B cell (primary cell): ENCODE data around the gene SIRPA. TPM values are rescaled to one million over a fixed set of nuclear protein-coding genes. Genes with fewer than 3 reads are reported as not detected.

Experiments
- ATAC-seq: fragments of 200-7000 bp; cut with Tn5 transposase; one replicate; pipeline ENCODE4 v1.10.0; 2021; ENCODE audit warnings: low read depth, mild to moderate bottlenecking, moderate number of reproducible peaks, moderate library complexity
- CTCF ChIA-PET: fragments of 350-600 bp; sonication (Branson Sonifier 250); formaldehyde crosslinking; loops from one replicate; lab custom pipeline; 2021; ENCODE audit warnings: antibody characterized with exemption, inconsistent platforms; lab: Charles Lee
- POLR2A ChIA-PET: fragments of 350-600 bp; sonication (Branson Sonifier 250); formaldehyde crosslinking; loops from one replicate; lab custom pipeline; 2021; ENCODE audit warnings: antibody characterized with exemption; lab: Charles Lee
- DNase-seq: peaks from one replicate; pipeline ENCODE4 v3.0.0; 2013
- H2AFZ ChIP-seq: 2 replicates; pipeline ENCODE4 v1.6.1; 2012; ENCODE audit warnings: mild to moderate bottlenecking, low read depth, low read length; ENCODE audit not compliant: insufficient read depth, poor library complexity, severe bottlenecking
- H3K27ac ChIP-seq, 2 donors: 1 replicate in 1 of 2; 2 replicates in 1 of 2; pipeline ENCODE4 v1.5.1; 2012 to 2013; ENCODE audit warnings: low read length in 2 of 2, mild to moderate bottlenecking in 2 of 2, moderate library complexity in 1 of 2
- H3K27me3 ChIP-seq, 4 experiments: fragments of 200-600 bp in 1 of 4; sonication (generic) in 1 of 4; replicated peaks in 1 of 4; 1 replicate in 2 of 4; 2 replicates in 2 of 4; pipeline versions ENCODE4 v1.6.1 to v1.7.0; 2013 to 2016; ENCODE audit warnings: low read length in 3 of 4, mild to moderate bottlenecking in 2 of 4, mixed read lengths in 1 of 4, moderate library complexity in 1 of 4; ENCODE audit not compliant: insufficient read depth in 4 of 4, control insufficient read depth in 3 of 4; ENCODE audit errors: control extremely low read depth in 1 of 4
- H3K36me3 ChIP-seq, 2 experiments: replicated peaks in 1 of 2; 1 replicate in 1 of 2; 2 replicates in 1 of 2; pipeline versions ENCODE4 v1.6.1 to v1.7.1; 2013; ENCODE audit warnings: low read length in 1 of 2; ENCODE audit not compliant: insufficient read depth in 2 of 2, control insufficient read depth in 1 of 2; ENCODE audit errors: control extremely low read depth in 1 of 2, extremely low read depth in 1 of 2
- H3K4me1 ChIP-seq, 2 donors: fragments of 200-600 bp in 1 of 2; sonication (generic) in 1 of 2; 1 replicate in 1 of 2; 2 replicates in 1 of 2; pipeline versions ENCODE4 v1.5.1 to v1.6.1; 2013 to 2017; ENCODE audit warnings: low read length in 2 of 2; ENCODE audit not compliant: control insufficient read depth in 2 of 2, insufficient read depth in 2 of 2
- H3K4me2 ChIP-seq: replicated peaks from 2 replicates; pipeline ENCODE3; 2012; ENCODE audit warnings: mild to moderate bottlenecking, low read depth, low read length; ENCODE audit not compliant: poor library complexity, severe bottlenecking
- H3K4me3 ChIP-seq, 5 experiments: fragments of 200-600 bp in 1 of 5; sonication (generic) in 1 of 5; 1 replicate in 3 of 5; 2 replicates in 2 of 5; pipeline versions ENCODE4 v1.5.1 to v1.7.0; 2011 to 2016; ENCODE audit warnings: low read length in 4 of 5, mild to moderate bottlenecking in 4 of 5, low read depth in 2 of 5, control low read depth in 1 of 5, moderate library complexity in 1 of 5; ENCODE audit not compliant: insufficient read depth in 1 of 5; ENCODE audit errors: control extremely low read depth in 1 of 5, extremely low read depth in 1 of 5
- H3K79me2 ChIP-seq: fragments of 200-600 bp; sonication (generic); one replicate; pipeline ENCODE4 v1.6.0; 2016; ENCODE audit warnings: low read length; ENCODE audit not compliant: control insufficient read depth, insufficient read depth
- H3K9ac ChIP-seq: fragments of 200-600 bp; sonication (generic); 2 replicates; pipeline ENCODE4 v1.6.1; 2017; ENCODE audit warnings: mild to moderate bottlenecking, low read length, moderate library complexity
- H3K9me3 ChIP-seq, 3 donors: one replicate each; pipeline versions ENCODE4 v1.6.1 to v1.7.1; 2013; ENCODE audit warnings: low read length in 2 of 3; ENCODE audit not compliant: control insufficient read depth in 2 of 3, insufficient read depth in 1 of 3; ENCODE audit errors: control extremely low read depth in 1 of 3
- H4K20me1 ChIP-seq: 2 replicates; pipeline ENCODE4 v1.6.0; 2012; ENCODE audit warnings: mild to moderate bottlenecking, low read length; ENCODE audit not compliant: insufficient read depth, control insufficient read depth, poor library complexity, severe bottlenecking
- H3K27ac Mint-ChIP-seq: one replicate; pipeline ENCODE4 v1.8.0; 2021; ENCODE audit warnings: mixed read lengths
- H3K27me3 Mint-ChIP-seq: one replicate; pipeline ENCODE4 v1.8.0; 2021; ENCODE audit warnings: mixed read lengths
- H3K4me1 Mint-ChIP-seq: one replicate; pipeline ENCODE4 v1.8.0; 2021; ENCODE audit warnings: mixed read lengths
- H3K4me3 Mint-ChIP-seq: one replicate; pipeline ENCODE4 v1.8.0; 2021; ENCODE audit warnings: mixed read lengths
- H3K9me3 Mint-ChIP-seq: one replicate; pipeline ENCODE4 v1.8.0; 2022; ENCODE audit warnings: mixed read lengths; ENCODE audit not compliant: insufficient read depth
- CTCF ChIP-seq: fragments of 200-600 bp; IDR thresholded peaks from one replicate; pipeline ENCODE4 v1.8.0; 2022; ENCODE audit warnings: antibody characterized with exemption, mild to moderate bottlenecking
- EZH2 ChIP-seq: IDR thresholded peaks from 2 replicates; pipeline ENCODE4 v1.6.1; 2012; ENCODE audit warnings: borderline replicate concordance, low read depth, mild to moderate bottlenecking, moderate library complexity, low read length; ENCODE audit not compliant: insufficient read depth, poor library complexity, severe bottlenecking
- WGBS: methylation state at CpG from one replicate; pipeline ENCODE4 v1.1.5; 2013; ENCODE audit warnings: missing lambda C conversion rate; ENCODE audit not compliant: insufficient coverage; 5-methylcytosine and 5-hydroxymethylcytosine counted together
- intact Hi-C: fragments of 100-400 bp; cut with micrococcal nuclease; formaldehyde crosslinking; loops from one replicate; pipeline ENCODE4 v1.10.0; 2022
- polyA plus RNA-seq: library from polyadenylated mRNA; depleted of rRNA; stranded (reverse); fragments of >200 nt; gene quantifications from 2 replicates; pipeline ENCODE4 v1.2.3, GENCODE V29; 2012
- total RNA-seq, 2 donors: library from RNA; stranded (reverse); fragments of 120-200 nt in 1 of 2; gene quantifications; 1 replicate in 1 of 2; 2 replicates in 1 of 2; pipeline versions ENCODE4 v1.2.3 to v1.2.4, GENCODE V29; 2013 to 2022

Gene SIRPA
- total and polyA plus RNA-seq, 2 donors (not counting 1 experiment from before 2014, with no cell fraction given): 0.94 to 10.2 TPM

- Histone ChIP-seq H3K4me1 (peaks cover 41 to 50% of the 10 kb centered on the region in 2 donors), H3K9me3 (no peaks in the 10 kb centered on the region), H3K36me3 (no peaks in the 10 kb centered on the region), H3K79me2 (no peaks in the 10 kb centered on the region), H4K20me1 (no peaks in the 10 kb centered on the region), H3K4me3 (peak overlapping the region in 4 of 5 experiments; percentile 42 to 61 (median 58)), H2AFZ (peak overlapping the region; percentile 73), H3K27me3 (peaks cover 0 to 10% (median 4%) of the 10 kb centered on the region in 4 experiments), H3K4me2 (peak overlapping the region; percentile 86), H3K27ac (no peak overlapping the region), H3K9ac (peak overlapping the region; percentile 60)
- H3K9me3 Mint-ChIP-seq: no peaks in the 10 kb centered on the region
- DNase-seq (peak; percentile 66), ATAC-seq (peak; percentile 38)
- ChIA-PET CTCF (interaction anchor here (1.2 kb wide), 1 partner anchor 71 kb away, joined by 3 read pairs; no protein-coding TSS in a partner anchor), POLR2A (no interaction called here)
- H3K4me3 Mint-ChIP-seq: peak overlapping the region; percentile 88
- TF ChIP-seq CTCF (no peak), EZH2 (no peak)
- peaks cover 48% of the 10 kb centered on the region for H3K4me1 Mint-ChIP-seq
- peak overlapping the region; percentile 26 for H3K27ac Mint-ChIP-seq
- intact Hi-C loops: no loop called here
- WGBS: under 1% methylated on average over 55 of the region's 70 CpGs
- H3K27me3 Mint-ChIP-seq: peaks cover 8% of the 10 kb centered on the region
Observed at GRCh38 chr20:1894471-1894950, 696 bp upstream of the SIRPA start.
